Stimulated activated CD8-positive, alpha-beta memory T cell treated with anti-CD3 and anti-CD28 coated beads, Interleukin-12 subunit alpha, Interleukin-12 subunit beta, amount 100 ng/mL, for 4 hours (primary cell): ENCODE results near the gene ITM2C.
A peak's percentile ranks its signal among the peaks of the same experiment; 100 is the strongest.

ENCODE experiments used
- DNase-seq: peaks from one replicate; pipeline ENCODE4 v3.0.0-alpha.2; 2020; ENCODE audit warnings: low read depth

The ITM2C gene

DNA sequence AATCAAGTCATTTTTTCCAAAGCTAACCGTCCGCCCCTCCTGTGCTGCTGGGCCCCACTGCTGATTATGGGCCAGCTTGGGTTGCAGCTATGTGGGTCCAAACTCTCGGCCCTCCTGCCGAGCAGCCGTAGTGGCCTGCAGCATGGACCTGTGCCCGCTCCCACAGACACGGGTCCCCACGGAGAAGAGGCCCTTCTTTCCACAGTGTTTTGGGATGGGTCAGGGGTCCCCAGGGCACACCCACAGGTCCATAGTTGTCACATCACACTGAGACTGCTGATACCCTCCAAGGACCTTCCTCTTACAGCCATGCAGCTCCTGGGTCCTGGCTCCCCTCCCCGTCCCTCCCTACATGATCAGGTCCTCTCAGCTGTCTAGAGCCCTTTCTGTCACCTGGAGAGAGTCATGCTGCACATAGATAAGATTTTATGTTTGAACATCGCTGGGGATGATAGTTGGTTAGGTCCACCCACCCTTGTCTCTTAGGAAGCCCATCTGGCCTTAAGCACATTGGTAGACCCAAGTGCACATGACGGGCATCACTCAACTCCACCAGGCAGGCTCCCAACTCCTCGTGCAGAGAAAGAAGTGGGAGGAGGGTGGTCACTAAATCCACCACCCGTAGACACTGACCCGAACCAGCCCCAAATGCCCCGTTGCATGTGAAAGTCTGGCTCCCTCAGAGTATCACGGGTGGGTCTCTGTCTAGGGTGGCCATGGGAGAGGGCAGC, 42.8 kb downstream of the ITM2C start:
- DNase-seq = no peak

DNA sequence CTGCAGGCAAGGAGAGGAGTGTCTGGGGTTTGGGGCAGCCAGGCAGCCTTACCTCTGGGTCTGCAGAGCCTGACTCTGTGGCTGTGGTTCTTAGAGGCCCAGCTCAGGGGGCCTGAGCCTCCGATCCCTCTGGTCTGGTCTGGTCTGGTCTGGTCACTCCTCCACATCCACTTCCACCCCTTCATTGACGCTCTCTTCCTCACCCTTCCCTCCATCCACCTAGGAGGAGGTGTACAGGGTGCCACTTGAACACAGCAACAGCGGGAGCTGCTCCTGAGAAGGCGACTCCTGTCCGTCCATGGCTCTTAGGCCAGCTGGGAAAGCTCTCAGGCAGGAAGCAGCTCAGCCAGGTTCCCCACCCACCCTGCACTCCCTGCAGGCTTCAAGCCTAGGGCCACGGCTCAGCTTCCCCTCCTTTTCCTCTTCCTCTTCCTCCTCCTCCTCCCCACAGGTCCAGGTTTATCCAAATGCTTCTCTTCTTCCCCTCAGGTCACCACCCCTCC, 43.4 kb downstream of the ITM2C start:
- no peak for DNase-seq

DNA sequence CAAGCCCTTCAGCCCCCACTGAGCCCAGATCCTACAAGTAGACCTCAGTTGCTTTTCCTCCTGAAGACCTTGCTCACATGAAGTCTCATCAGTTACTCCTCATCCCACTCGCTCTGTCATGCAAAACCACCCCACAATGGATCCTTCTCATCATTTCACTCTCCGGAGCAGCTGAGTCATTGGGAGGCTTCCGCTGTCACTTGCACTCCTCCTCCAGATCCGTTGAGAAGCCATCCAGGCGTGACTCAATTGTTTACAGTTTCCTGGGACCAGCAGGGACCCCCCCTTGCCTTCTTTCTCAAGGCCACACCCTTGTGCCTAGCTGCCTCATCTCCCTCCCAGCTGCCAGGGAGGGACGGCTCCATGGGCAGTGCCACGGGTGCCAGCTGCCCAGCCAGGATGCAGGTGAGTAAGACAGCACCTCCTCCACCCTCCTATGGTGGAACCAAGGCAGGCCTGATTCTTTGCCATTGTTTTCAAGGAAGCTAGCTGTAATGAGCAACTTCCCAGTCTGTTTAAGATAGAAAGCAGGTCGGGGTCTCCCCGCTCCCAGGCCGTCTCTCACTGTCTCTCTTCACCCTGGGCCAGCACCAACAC, 44.0 kb downstream of the ITM2C start:
- DNase-seq = no peak

DNA sequence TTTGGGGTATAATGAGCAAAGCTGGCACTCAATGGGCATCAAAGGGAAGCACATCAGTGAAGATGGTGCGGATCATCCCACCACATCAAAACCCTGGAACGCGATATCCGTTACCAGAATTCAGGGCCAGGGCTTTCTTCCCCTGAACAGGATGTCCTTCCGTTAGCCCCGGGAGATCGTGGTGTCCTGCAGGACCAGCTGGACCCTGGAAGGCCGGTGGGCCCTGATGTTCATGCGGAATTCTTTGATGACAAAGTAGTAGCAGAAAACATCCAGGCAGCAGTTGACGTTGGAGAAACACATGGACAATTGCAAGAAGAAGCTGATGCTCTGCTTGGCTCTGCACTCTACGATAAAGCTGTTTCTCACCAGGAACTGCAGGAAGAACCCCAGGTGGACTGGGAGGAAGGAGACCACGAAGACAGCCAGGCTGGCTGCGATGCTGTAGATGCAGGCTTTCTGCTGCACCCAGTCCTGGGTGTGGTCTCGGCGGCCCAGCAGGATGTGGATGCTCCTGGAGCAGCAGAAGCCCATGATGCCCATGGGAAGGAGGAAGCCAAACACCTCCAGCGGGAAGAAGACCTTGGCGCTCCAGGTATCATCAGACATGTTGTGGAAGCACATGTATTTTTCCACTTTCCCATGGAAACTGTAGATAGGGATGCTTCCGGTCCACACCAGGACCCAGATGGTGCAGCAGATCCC, 45.3 kb downstream of the ITM2C start:
- DNase-seq = no peak

DNA sequence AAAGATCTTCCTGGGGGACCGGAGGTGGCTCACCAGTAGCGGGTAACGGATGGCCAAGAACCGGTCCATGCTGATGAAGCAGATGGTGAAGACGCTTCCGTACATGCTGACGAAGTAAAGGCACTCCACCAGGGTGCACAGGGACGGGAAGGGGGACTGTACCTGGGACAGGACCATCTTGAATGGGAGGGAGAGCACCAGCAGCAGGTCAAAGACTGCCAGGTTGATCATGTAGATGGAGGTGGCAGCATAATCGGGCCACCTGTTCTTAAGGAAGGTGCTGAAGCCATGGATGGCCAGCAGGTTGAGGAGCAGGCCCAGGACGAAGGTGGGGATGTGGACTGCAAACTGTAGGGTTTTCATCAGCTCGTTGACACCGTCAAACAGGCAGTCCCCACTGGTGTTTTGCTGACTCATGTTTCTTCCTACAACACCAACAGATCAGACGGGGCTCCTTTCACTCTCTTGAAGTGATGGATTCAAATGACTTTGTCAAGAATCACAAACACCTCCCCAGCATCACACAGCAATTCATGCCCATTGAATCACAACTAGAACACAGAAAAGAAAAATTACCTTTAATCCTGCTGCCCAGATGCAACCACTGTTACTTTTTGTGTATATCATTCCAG, 45.9 kb downstream of the ITM2C start:
- DNase-seq = no peak

DNA sequence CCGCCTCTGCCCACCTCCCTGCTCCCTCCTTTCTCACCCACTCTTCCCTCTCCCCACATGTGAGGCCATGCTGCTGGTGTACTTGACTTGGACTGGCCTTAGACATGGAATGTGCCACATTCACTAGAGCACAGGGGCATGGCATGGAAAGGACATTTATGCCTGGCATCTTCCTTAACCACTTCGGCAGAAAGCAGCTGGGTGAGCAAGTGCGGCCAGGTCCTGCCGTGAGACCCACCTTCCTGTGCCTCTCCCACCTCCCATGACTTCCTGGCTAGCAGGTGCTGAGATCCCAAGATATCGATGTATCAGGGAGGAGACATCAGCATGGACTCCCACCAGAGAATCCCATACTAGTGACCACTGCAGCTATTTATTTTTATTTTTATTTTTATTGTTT, 47.3 kb downstream of the ITM2C start:
- DNase-seq = no peak

DNA sequence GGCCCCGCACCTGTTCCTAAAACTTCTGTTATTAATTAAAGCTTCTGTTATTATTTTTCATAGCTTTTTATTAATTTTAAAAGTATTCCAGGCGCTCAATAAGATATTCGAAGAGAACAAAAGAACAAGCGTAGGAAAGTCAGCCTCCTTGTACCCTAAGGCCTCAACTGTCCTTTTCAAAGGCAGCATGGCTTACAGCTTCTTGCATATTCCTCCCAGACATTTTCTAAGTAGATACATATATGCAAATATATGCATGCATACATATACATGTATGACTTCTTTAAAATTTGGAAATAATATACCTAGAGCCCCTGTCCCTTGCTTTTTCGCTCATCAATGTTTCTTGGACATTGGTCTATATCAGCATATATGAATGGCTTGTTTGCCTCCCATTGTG, 48.0 kb downstream of the ITM2C start:
- DNase-seq = no peak

DNA sequence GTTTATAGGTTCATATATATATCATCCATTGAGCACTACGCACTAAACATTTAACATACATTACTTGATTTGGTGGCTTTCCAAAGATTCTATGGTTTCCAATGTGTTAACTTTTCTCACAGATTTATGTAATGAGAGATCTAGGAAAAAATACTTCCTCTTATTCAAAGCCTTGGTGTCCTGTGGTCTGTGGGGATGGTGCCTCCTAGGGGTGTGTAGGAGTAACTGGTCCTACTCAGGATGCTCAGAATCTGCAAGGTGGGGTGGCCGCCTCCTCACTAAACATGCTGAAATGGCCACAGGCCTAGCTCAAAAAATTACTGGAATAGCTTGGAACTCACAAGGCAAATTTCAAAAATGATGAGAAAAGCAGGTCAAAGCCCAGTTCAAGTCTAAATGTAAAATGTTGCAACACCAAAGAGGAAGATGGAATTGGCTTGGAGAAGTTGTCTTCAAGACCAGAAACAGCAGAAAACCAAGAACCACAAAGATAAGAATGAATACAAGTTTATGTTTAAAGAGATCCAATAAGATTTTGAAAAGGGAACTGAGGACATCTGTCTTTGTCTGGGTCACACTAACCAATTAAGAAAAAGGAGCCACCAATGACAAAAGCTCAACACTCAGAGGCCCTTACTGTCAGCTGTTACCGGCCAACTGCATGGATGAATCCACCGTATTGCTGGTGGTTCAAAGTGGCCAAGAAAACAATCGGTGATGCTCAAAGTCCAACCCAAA, 48.8 kb downstream of the ITM2C start:
- no peak for DNase-seq

DNA sequence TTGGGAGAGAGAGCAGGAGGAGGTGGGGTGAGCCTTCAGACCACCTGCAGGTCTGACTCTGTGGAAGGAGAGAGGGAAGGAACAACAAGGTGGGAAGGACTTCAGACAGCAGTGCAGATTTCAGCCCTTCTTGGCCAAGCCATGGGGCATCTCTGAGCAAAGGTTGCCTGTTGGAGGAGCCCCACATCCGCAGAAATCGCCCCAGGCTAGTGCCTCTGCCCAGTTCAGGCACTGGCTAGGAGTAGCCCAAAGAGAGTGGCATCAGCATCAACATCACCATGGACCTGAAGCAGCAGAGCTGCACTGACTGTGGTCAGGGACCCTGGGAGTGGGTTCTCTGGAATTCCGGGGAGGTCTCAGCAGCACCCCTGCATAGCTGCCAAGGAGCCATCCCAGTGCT, 50.1 kb downstream of the ITM2C start:
- no peak for DNase-seq

DNA sequence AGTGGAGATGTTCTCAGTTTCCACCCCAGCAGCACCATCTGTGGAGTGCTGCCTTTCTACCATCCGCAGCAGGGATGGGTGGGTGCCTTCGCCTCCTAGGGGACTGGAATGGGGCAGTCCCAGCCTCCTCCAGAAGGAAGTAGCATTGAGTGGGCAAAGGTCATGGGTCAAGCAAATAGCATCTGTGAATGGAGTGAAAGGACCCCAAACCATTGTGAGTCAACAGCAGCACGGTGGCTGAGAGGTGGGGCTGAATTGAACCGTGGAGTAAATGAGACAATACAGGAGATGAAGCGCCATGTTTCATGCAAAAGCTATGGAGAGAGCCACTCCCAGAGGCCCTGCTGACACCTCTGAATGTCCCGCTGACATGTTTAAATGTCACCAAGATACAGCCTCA, 50.6 kb downstream of the ITM2C start:
- DNase-seq = no peak

DNA sequence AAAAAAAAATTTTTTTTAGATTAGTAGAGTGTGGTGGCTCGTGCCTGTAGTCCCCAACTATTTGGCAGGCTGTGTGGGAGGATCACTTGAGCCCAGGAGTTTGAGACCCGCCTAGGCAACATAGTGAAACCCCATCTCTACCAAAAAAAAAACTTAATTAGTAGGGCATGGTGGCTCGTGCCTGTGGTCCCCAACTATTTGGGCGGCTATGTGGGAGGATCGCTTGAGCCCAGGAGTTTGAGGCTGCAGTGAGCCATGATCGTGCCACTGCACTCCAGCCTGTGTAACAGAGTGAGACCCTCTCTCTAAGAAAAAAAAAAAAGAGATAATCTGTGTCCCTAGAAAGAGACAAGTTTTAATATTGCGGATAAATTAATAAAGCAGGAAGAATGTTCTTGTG, 51.5 kb downstream of the ITM2C start:
- DNase-seq = no peak

DNA sequence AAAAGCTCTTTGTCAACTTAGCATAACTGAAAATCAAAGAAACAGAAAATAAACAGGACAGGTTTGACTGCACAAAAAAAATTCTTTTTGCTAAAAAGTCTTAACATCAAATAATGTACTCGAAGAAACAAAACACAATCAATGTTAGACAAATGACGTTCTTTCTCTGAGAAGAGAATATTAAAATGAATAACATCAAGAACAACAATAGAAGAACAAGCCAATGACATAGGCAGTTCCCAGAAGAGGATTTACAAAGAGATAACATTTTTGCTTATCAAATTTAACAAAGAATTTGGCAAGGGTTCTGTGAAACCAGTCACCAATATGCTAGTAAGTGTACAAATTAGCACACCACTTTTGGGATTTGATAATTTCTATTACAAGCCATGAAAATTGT, 54.5 kb downstream of the ITM2C start:
- DNase-seq = no peak

DNA sequence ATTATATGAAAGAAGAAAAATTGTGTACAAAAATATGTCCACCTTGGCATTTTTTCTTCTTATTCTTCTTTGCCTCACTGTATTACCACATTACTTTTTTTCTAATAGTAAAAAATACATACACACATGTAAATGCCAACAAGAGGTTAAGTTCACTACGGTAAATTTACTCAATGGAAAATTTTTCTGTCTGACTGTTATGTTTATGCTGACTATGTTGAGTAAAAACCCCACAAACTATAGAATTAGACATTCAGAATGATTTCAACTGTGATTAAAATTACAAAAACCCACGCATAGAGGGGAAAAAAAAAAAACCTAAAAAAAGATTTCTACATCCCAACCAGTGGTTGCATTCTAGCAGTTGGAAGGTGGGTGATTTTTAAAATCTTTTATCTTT, 54.9 kb downstream of the ITM2C start:
- DNase-seq = no peak

DNA sequence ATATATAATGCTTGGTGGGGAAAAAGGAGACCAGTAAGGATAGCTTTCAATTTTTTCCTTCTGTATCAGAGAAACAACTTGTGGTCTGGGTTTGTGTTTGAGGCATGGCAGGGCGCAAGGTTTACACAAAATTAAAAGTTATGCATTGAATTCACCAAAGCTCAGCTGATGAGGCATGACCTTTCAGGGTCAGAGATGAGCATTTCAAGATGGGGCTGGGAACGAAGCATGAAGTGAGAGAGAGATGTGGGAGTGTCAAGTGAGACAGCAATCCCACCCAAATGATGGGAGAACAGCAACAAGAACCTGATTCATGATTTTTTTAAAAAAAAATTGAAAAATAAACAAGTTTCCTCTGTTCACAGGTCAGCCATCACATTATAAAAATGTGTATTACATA, 55.4 kb downstream of the ITM2C start:
- no peak for DNase-seq

DNA sequence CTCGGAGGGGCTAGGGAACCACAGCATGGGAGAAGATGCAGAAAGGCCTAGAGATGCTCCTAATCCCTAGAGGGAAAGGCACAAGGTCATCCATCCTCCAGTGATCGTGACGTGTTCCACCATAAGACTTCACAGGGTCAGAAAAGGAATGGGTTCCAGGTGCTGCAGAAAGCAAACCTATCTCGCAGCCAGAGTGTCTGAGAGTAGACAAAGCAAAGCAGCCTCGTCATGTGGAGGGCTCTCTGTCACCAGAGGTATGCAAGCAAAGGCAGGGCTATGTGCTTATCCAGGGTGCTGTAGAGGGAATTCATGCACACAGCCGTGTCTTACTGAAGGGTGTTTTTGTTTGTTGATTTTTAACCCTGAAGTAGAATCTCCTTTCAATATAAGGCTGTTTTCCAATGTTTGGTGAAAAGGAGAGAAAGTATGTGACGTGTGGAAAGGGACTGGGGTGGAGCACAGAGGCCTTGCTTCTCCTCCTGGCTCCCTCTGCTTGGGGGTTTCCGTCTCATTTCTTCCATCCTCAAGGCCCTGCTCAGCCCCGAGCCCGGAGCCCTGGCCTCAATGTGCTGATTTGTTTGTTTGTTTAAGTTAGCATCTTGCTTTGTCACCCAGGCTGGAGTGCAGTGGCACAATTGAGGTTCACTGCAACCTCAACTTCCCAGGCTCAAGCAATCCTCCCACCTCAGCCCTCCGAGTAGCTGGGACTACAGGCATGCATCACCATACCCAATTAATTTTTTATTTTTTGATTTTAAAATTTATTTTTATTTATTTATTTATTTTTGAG, 57.3 kb downstream of the ITM2C start:
- no peak for DNase-seq

DNA sequence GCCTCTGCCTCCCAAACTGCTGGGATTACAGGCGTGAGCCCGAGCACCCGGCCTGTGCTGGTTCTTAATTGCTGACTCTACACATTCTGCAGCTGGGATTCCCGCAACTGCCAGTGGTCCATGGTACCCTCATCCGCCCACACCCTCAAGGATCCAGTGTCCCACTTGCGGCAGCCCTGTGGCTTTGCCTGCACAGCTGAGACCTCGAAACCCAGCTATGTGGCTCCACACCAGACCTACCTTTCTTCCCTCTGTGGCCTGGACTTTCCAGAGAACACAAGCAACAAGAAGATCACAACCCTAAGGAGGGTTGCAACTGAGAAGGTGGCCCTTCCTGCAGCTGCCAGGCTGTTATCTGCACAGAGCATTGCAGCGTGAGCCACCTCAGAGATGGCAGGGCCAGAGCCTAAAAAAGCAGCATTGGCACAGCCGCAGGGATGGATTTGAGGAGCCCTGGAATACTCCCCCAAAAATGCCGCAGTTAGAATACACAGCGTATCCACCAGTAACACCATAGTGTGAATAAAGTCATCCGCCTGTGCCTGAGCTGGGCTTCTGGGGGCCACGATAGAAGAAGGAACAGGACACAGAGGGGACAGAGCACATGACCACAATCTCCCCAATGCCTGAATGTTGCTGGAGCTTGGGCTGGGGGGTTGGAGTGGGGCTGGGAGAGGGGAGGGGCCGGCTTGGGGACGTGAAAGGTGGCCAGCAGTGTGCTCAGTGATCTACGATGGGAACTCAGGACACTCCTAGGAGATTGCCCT, 58.4 kb downstream of the ITM2C start:
- no peak for DNase-seq

DNA sequence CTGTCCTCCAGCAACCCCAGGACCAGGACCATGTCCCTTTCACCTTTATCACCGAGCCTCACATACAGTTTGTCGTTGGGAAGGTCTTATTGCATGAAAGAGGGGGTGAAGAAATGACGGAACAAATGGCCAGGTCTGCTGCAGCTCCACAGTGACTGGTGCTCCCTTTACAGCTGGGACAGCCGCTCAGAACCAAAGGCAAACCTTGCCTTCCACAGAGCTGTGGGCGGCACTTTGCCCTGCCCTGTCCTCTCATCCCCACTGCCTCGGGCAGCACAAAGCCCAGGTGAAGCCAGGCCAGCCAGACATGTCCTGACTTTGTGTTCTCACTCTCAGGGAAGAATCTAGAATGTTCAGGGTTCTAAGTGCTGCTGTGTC, 59.3 kb downstream of the ITM2C start:
- no peak for DNase-seq

DNA sequence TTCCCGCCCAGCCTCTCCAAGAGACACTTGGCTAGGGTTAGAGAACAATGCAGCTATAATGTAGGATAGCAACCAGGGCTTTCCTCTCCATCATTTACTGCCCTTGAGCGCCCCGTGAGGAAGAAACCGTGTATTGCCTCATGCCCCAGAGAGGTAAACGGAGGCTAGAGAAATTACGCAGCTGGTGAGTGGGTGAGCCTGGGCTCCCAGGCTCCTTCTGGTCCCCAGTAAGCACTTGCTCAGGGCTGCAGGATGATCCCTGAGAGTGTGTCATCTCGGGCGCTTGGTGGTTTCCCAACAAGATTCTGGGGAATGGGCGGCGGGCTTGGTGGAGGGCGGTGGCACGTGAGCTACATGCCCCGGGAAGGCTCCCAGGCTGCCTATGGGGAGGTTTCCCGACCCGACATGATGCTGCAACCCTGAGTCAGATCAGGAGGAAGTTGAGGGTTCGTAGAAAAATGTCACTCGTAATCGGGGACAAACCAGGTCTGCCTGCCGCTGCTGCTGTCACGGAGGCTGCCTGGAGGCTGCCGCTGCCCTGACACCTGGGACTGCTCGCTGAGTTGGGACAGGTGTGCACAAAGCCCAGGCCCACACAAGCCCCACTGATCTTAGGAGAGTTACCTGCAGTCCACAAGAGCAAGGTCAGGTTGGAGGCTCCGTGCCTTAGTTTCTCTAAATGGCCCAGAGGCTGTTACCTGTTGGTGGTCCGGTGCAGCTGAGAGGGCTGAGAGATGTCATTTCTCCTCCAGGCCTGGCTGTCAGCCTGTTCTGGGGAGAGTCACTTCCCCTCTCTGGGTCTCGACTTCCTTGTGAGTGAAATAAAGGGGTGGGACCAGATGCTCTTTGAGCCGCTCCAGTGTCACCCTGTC, 60.0 kb downstream of the ITM2C start, which contains the start of gene GPR55:
Gene GPR55 (minus strand): TSS at position 773 of the 872 bp plus-strand sequence. CDS start 14,280 bp downstream, outside the sequence.
- DNase-seq = peak; percentile 32

DNA sequence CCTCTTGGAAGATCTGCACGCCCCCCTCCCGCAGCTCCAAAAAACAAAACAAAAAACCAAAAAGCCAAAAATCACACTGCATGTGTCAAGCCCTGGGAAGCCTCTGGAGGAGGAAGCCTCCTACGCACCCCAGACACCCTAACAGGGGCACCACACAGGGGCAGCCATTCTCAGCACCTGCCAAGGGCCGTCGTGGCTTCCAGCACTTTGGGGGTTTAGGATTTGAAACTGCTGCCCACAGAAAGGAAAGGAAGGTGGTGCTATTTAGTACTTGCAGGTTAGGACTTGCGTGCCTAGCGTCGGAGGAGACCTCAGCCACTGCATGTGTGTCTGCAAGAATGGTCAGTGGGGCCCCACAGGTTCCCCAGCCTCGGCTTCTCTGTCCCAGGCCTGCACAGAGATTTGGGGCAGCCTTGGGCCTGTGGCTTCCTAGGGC, 60.7 kb downstream of the ITM2C start:
- no peak for DNase-seq
